Measurements from ENCODE around the gene NDUFB11.
A peak's percentile ranks its signal among the peaks of the same experiment; 100 is the strongest.

NDUFB11 gene

DNA sequence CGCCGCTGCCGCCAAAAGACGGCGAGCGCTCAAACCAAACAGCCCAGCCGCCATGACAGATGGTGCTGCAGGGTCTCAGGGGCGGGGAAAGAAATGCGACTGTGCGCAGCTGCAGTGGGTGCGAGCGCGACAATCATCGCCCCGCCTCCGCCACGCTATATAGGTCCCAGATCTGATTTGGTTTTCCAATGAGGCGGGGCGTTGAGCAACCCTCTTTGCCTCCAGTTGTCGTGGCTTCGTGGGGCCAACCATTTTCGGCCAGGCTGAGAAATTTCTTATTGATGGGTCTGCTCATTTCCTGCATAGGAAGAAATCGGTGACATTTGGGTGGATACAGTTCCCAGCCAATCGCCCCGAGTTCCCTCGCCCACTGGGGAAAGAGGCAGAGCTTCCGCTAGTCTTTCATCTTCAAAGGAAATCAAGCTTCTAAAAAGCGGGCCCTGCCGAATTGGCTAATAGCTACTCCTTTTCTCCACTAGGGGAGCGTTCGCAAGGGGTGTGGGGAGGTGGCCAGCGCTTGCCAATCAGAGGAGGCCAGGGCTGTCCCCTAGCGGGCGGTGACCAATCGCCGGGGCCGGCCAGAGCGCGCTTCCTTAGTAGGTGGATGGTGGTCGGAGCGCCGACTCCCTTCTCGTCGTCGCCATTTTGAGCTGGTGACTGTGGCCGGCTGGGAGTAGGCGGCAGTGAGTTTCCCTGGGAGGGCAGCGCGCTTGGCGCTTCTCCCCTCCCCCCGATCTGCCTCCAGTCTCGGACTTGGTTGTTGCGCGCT, at the start of gene NDUFB11, which contains the start of gene RBM10:
NDUFB11 (minus strand) TSS at position 77 of the 769 bp plus-strand sequence; CDS start at position 54, 23 bp downstream.
RBM10 (plus strand) TSS at position 596 of the 769 bp plus-strand sequence. CDS start 2,261 bp downstream, outside the sequence.
- no peak for FAIRE-seq
- DNase-seq (ENCODE audit: insufficient read length, low spot score) = peak; percentile 47
- TF ChIP-seq POLR2A (IDR thresholded peaks at IDR 0.05; ENCODE audit: low read depth, low read length) = peak; percentile 79

DNA sequence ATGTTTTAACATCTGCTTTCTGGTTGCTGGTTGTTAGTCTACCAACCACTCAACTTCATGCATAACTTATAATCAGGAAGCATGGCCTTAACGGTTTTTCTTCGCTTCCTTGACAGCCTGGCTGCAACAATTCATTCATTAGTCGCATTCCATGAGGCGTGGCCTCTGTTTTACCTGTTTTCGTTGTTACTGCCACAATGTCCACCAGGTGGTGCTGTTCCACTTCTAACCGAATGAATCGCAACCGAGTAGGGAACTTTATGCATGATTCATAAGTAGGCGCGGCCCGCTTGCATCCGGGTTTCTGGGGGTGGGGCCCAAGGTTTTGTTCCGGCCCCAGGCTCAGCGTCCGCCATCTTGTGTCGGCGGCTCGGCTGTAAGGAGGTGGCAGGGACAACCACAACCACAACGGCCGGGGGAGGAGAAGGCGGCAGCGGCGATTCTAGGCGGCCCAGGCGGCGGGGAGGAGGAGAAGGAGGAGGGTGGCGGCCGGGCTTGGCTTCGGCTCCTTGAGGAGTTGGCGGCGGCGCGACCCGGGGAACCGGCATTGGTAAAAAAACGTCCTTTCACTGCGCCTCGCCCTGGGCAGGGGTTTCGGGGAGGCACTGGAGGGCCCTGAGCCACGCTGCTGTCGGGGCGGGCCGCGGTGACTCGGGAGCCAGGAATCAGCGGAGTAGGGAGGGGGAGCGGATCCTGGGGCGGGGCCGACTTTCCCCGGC, 49.1 kb upstream of the NDUFB11 start, which contains the start of gene UBA1:
UBA1 (plus strand) TSS at position 355 of the 719 bp plus-strand sequence. CDS start 4,974 bp downstream, outside the sequence.
- TF ChIP-seq POLR2A (IDR thresholded peaks at IDR 0.05; ENCODE audit: low read depth, low read length) = peak; percentile 76
- DNase-seq (ENCODE audit: insufficient read length, low spot score) (peak; percentile 33), FAIRE-seq (no peak)

DNA sequence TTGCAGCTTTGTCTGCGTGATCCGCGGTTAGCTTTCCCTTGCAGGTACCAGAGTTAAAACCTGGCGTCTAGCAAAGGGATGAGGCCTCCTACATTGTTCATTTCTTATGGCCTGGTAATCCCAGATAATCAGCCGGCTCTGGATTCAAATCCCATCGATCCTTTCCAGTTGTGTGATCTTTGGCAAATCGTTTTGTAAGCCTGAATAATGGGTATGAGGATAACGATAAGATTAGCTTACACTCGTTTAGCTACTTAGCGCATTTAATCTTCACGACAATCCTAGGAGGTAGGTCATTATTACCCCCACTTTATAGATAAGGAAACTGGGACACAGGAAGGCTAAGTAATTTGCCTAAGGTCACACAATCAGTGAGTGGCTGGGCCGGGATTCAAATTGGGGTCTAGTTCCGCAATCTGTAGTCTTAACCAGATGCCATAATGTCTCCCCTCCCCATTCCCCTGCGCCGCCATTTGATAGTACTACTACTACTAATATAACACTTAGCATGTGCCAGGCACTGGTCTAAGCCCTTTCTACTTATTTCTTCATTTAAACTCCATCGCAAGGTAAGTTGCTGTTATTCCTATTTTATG, 47.4 kb upstream of the NDUFB11 start:
- no peak for TF ChIP-seq POLR2A (IDR thresholded peaks at IDR 0.05; ENCODE audit: low read depth, low read length)
- no peak for FAIRE-seq

DNA sequence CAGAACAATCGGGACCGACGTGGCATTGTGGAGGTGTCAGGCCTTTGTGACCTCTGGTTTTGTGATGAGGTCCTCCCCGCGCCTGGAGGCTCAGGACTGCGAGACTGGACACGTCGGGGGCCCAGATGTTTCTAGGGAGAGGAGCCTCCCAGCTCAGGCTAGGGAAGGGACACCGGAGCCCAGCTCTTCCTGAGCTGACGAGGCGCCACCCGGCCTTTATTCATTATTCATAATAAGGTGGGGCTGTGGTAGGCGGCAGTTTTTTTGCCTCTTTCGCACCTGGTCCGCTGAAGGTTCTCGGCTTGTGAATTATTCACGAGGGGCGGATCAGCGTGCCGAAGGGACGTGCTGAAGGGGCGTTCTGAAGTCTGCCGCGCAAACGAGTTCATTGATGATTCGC, 46.8 kb upstream of the NDUFB11 start:
- no peak for TF ChIP-seq POLR2A (IDR thresholded peaks at IDR 0.05; ENCODE audit: low read depth, low read length)
- no peak for DNase-seq (ENCODE audit: insufficient read length, low spot score)
- FAIRE-seq = no peak

More for the DNA sequence above, 47.4 kb upstream of the NDUFB11 start:
- no peak for DNase-seq (ENCODE audit: insufficient read length, low spot score)

DNA sequence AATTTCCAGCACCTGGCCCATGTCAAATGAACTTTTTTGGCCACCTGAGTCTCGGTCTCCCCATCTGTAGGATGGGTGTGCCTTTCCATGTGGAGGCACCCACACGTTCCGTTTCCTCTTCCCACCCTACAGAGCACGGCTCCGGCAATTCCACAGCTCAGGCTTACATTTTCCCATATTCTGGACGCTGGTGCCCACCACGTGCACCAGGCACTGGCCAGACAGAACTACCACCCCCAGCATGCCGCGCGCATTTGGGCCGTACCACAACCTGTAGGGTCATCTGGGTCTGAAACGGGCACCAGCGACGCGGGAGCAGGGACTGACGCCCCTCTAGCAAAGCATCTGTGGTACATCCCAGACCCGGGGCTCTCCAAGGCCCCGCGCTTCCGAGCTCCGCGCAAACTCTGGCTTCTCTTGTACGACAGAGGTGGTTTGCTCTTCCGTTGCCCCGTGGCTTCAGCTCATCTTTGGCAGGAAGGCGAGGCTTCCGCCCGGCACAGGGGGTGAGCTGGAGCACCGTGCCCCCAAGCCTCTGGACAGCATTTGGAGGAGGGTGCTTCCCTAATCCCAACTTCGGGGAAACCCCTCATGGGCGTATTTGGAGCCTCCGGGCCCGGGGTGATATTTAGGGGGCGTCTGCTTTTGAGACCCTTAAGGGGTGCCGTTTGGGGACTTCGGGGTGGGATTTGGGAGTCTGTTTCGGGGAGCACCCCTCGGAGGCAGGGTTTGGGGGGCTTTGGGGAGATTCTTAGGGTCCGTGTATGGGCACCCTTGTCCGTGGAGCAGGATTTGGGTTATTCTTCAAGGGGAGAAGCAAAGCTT, 46.2 kb upstream of the NDUFB11 start:
- peak; percentile 33 for DNase-seq (ENCODE audit: insufficient read length, low spot score)
- TF ChIP-seq POLR2A (IDR thresholded peaks at IDR 0.05; ENCODE audit: low read depth, low read length) = peak; percentile 67
- no peak for FAIRE-seq

DNA sequence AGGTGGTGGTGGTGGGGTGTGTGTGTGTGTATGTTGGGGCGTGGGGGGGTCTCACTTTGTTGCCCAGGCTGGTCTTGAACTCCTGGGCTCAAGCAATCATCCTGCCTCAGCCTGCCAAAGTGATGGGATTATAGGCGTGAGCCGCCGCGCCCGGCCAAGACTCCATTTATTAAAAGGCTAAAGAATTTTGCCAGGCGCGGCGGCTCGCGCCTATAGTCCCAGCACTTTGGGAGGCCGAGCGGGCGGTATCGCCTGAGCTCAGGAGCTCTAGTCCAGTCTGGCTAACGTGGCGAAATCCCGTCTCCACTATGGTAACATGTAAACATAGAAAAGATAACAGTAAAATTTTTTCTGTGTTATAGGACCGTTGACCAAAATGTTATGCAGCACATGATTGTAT, 45.4 kb upstream of the NDUFB11 start:
- FAIRE-seq (no peak), DNase-seq (ENCODE audit: insufficient read length, low spot score) (no peak)
- TF ChIP-seq POLR2A (IDR thresholded peaks at IDR 0.05; ENCODE audit: low read depth, low read length) = no peak

DNA sequence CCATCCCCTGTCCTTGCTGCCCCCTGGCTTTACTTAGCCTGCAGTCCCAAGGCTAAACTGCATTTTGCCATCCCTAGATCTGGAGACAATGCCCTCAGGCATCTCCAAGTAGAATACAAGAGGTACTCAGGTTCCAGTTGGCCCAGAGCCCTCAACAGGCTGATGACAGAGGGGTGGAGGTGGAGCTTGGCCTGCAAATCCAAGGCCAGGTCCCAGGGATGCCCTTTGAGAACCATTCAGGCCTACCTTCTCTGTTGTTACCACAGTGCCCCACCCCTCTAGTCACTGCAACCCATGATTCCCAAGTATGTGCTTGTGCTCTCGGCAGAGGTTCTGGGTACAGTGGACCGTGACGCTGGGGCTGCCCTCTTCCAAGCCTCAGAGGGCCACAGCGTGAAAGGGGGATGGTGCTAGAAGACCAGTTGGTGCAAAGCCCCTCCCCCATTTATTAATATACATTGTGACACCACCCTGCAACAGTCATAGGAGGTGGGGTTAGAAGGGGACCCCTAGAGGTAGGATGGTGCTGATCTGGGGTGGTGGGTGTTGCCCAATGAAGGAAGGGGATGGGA, 42.7 kb upstream of the NDUFB11 start:
- DNase-seq (ENCODE audit: insufficient read length, low spot score) (no peak), FAIRE-seq (no peak)
- TF ChIP-seq POLR2A (IDR thresholded peaks at IDR 0.05; ENCODE audit: low read depth, low read length) = no peak

DNA sequence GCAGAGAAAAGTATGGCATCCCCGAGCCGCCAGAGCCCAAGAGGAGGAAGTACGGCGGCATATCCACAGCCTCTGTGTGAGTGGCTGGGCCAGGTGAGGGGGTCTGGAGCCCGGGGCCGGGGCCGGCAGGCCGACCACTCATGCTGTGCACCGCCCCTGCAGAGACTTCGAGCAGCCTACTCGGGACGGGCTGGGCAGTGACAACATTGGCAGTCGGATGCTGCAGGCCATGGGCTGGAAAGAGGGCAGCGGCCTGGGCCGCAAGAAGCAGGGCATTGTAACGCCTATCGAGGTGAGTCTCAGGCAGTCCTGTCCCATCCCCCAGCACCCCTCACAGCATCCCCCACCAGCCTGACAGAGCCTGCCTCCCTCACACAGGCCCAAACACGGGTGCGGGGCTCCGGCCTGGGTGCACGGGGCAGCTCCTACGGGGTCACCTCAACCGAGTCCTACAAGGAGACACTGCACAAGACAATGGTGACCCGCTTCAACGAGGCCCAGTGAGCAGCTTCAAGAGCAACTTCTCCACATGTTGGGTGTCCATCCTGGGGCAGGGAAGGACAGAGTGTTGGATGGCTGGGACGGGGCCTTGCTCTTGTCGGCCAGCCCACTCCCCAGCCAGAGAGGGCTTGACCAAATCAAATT, 41.7 kb upstream of the NDUFB11 start:
- DNase-seq (ENCODE audit: insufficient read length, low spot score) (no peak), FAIRE-seq (no peak)
- TF ChIP-seq POLR2A (IDR thresholded peaks at IDR 0.05; ENCODE audit: low read depth, low read length) = no peak

DNA sequence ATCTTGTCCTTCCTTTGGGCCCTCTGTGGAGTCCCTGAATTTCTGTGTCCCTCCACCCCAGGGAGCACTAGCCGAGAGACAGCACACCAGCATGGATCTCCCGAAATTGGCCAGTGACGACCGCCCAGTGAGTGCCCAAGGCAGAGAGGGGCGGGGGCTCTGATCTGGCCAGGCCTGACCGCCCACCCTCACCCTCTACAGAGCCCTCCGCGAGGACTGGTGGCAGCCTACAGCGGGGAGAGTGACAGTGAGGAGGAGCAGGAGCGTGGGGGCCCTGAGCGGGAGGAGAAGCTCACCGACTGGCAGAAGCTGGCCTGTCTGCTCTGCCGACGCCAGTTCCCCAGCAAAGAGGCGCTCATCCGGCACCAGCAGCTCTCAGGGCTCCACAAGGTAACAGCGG, 40.7 kb upstream of the NDUFB11 start:
- TF ChIP-seq POLR2A (IDR thresholded peaks at IDR 0.05; ENCODE audit: low read depth, low read length) = no peak
- no peak for DNase-seq (ENCODE audit: insufficient read length, low spot score)
- FAIRE-seq = no peak

DNA sequence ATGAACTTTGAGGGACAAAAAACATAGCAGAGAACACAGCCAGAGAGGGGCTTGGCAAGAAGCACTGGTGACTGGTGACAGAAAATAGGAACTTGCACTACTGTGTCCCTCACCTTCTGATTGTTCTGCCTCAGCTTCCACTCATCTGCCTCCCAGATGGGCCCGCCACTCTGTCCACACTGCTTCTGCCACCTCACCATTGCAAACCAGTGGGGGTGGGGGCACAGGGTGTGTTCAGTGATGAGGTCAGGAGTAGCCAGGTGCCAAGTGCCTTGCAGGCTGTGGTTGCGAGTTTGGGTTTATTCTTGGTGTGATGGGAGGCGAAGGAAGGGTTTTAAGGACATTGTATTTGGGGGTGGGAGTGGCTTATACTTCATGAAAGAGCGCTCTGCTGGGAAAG, 40.0 kb upstream of the NDUFB11 start:
- DNase-seq (ENCODE audit: insufficient read length, low spot score) (no peak), FAIRE-seq (no peak)
- no peak for TF ChIP-seq POLR2A (IDR thresholded peaks at IDR 0.05; ENCODE audit: low read depth, low read length)

DNA sequence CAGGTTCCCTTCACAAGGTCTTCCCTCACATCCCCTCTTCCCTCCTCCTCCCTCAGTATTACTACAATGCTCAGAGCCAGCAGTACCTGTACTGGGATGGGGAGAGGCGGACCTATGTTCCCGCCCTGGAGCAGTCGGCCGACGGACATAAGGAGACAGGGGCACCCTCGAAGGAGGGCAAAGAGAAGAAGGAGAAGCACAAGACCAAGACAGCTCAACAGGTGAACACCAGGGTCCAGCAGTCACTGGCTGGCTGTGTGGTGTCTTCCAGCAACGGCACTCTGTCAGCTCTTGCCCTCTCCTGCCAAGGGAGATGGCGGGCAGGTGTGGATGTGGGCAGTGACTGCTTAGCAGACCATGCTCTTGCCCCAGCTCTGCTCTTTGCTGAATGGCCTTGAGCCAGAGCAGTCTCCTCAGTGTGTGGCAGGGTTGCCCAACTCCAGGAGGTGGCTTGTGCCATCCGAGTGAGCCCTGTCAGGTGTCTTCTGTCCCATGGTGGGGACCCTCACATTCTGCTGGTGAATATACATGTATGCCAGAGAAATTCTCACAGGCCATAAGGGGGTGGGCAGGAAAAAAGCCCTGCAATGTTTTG, 37.7 kb upstream of the NDUFB11 start:
- TF ChIP-seq POLR2A (IDR thresholded peaks at IDR 0.05; ENCODE audit: low read depth, low read length) = no peak
- no peak for FAIRE-seq

DNA sequence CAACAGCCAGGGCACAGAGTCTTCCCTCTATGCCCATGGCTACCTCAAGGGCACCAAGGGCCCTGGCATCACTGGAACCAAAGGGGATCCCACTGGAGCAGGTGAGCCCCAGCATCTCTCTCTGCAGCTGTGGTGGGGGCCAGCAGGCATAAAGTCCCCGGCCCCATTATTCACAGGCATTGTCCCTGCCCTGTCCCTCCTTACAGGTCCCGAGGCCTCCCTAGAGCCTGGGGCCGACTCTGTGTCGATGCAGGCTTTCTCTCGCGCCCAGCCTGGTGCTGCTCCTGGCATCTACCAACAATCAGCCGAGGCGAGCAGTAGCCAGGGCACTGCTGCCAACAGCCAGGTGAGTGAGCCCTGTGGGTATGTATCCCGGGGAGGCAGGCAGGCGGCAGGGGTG, 36.8 kb upstream of the NDUFB11 start:
- no peak for FAIRE-seq
- no peak for DNase-seq (ENCODE audit: insufficient read length, low spot score)
- no peak for TF ChIP-seq POLR2A (IDR thresholded peaks at IDR 0.05; ENCODE audit: low read depth, low read length)

More for the DNA sequence above, 37.7 kb upstream of the NDUFB11 start:
- no peak for DNase-seq (ENCODE audit: insufficient read length, low spot score)

All from H54 (cell line).